Natural killer cell (primary cell): ENCODE results near the gene UCN3. TPM values are rescaled to one million over a fixed set of nuclear protein-coding genes. Genes with fewer than 3 reads are reported as not detected.
A peak's percentile ranks its signal among the peaks of the same experiment; 100 is the strongest.

ENCODE experiments used
- ATAC-seq, 3 donors: fragments of 150-1000 bp in 2 of 3; fragments of 200-7000 bp in 1 of 3; cut with Tn5 transposase; 1 replicate in 1 of 3; 2 replicates in 2 of 3; pipeline ENCODE4 v1.10.0; 2021; ENCODE audit warnings: mild to moderate bottlenecking in 2 of 3, moderate library complexity in 2 of 3
- DNase-seq, 2 donors: peaks; one replicate each; pipeline versions ENCODE4 v3.0.0 to v3.0.0-alpha.2; 2013 to 2021; ENCODE audit warnings: mixed read lengths in 1 of 2
- H3K27ac ChIP-seq: one replicate; pipeline ENCODE4 v1.5.1; 2013; ENCODE audit warnings: mild to moderate bottlenecking, low read length
- H3K27me3 ChIP-seq: one replicate; pipeline ENCODE4 v1.6.1; 2013; ENCODE audit warnings: low read length; ENCODE audit not compliant: control insufficient read depth, insufficient read depth
- H3K36me3 ChIP-seq: one replicate; pipeline ENCODE4 v1.6.1; 2013; ENCODE audit warnings: low read length; ENCODE audit not compliant: control insufficient read depth, insufficient read depth
- H3K4me1 ChIP-seq: one replicate; pipeline ENCODE4 v1.6.1; 2013; ENCODE audit warnings: low read length; ENCODE audit not compliant: control insufficient read depth, insufficient read depth
- H3K4me3 ChIP-seq: one replicate; pipeline ENCODE4 v1.5.1; 2013; ENCODE audit warnings: low read length
- H3K9me3 ChIP-seq: one replicate; pipeline ENCODE4 v1.6.1; 2013; ENCODE audit warnings: low read length; ENCODE audit not compliant: control insufficient read depth, insufficient read depth
- H3K27ac Mint-ChIP-seq, 2 donors: one replicate each; pipeline ENCODE4 v1.8.0; 2022; ENCODE audit warnings: mild to moderate bottlenecking in 2 of 2, mixed read lengths in 2 of 2, moderate library complexity in 1 of 2
- H3K27me3 Mint-ChIP-seq, 2 donors: one replicate each; pipeline ENCODE4 v1.8.0; 2022; ENCODE audit warnings: low read depth in 2 of 2, mixed read lengths in 2 of 2
- H3K36me3 Mint-ChIP-seq: one replicate; pipeline ENCODE4 v1.8.0; 2022; ENCODE audit warnings: mixed read lengths
- H3K4me1 Mint-ChIP-seq, 2 donors: one replicate each; pipeline ENCODE4 v1.8.0; 2022; ENCODE audit warnings: mixed read lengths in 2 of 2
- H3K4me3 Mint-ChIP-seq: one replicate; pipeline ENCODE4 v1.8.0; 2022; ENCODE audit warnings: mild to moderate bottlenecking, moderate library complexity, mixed read lengths
- H3K9me3 Mint-ChIP-seq, 2 donors: one replicate each; pipeline ENCODE4 v1.8.0; 2022; ENCODE audit warnings: mixed read lengths in 2 of 2
- WGBS: methylation state at CpG from one replicate; pipeline ENCODE4 v1.1.7; 2013; ENCODE audit warnings: missing lambda C conversion rate; ENCODE audit not compliant: insufficient coverage; 5-methylcytosine and 5-hydroxymethylcytosine counted together
- intact Hi-C: fragments of 100-400 bp; cut with micrococcal nuclease; formaldehyde crosslinking; loops from one replicate; pipeline ENCODE4 v1.14.2; 2022
- total RNA-seq, 4 donors: library from RNA; stranded (reverse); fragments of 120-200 nt in 1 of 4; gene quantifications; one replicate each; pipeline versions ENCODE4 v1.2.3 to v1.2.4, GENCODE V29; 2013 to 2022
- TF ChIP-seq, protein P1 (sequence below): fragments of 200-600 bp; IDR thresholded peaks from one replicate; pipeline ENCODE4 v1.8.0; 2022; ENCODE audit warnings: antibody characterized with exemption

UCN3 gene
- not detected for total RNA-seq
- not detected for total RNA-seq (2013)

DNA sequence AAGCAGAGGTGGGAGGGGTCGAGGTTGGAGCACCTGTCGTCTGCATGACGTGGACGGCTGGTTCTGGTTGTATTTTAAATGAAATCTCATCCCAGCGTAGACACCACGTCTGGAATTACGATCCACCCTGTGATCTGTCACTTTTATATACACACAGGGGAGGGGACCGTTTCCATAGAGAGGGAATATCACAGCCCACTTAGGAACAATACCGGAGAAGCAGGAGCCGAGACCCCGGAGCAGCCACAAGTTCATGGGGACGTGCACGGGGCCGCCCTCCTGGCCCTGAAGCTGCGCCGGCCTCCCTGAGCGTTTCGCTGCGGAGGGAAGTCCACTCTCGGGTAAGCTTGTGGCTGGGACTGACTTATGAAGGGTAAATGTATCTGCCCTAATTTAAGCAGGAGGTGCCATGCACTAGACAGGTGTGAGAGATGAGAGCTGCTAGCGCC, at the start of gene UCN3:
TSS of gene UCN3 (plus strand) at position 77 of the 449 bp plus-strand sequence. CDS start 8,755 bp downstream, outside the sequence.
- TF ChIP-seq, protein P1, sequence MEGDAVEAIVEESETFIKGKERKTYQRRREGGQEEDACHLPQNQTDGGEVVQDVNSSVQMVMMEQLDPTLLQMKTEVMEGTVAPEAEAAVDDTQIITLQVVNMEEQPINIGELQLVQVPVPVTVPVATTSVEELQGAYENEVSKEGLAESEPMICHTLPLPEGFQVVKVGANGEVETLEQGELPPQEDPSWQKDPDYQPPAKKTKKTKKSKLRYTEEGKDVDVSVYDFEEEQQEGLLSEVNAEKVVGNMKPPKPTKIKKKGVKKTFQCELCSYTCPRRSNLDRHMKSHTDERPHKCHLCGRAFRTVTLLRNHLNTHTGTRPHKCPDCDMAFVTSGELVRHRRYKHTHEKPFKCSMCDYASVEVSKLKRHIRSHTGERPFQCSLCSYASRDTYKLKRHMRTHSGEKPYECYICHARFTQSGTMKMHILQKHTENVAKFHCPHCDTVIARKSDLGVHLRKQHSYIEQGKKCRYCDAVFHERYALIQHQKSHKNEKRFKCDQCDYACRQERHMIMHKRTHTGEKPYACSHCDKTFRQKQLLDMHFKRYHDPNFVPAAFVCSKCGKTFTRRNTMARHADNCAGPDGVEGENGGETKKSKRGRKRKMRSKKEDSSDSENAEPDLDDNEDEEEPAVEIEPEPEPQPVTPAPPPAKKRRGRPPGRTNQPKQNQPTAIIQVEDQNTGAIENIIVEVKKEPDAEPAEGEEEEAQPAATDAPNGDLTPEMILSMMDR, result no peak
- peaks cover 17 to 38% of the 10 kb centered on the region in 2 donors for H3K4me1 Mint-ChIP-seq
- 90% methylated on average over 21 of the region's 21 CpGs for WGBS

DNA sequence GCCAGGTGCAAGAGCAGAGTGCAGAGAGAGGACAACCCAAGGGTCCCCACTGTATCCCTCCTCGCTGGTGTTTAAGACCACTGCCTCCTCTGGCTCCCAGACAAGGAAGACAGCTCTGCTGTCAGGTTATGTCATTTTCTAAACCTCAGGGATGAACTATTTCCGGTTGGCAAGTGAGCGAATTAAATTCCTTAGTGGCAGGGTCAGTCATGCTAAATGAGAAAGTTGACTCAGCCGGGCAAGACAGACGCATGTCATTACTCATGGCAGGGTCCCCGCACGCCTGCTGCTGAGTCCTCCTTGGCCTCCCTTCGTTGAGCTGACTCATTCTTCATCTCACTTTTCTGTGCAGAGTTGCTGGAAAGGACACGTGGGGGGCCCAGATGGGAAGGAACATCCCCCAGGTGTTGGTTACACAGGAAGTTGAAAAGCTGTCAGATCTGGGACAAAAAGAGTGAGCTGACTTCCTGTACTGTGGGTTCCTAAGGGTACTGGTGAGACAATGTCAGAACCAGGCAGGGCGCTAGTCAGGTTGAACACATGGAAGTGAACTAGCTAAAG, 47.1 kb upstream of the UCN3 start:
- H3K27ac ChIP-seq, result peak overlapping the region; percentile 41
- H3K27me3 ChIP-seq, result no peaks in the 10 kb centered on the region
- intact Hi-C loops, result no loop called here
- peak overlapping the region; percentile 35 for H3K4me3 Mint-ChIP-seq
- no peaks in the 10 kb centered on the region for H3K36me3 Mint-ChIP-seq
- ATAC-seq (peak; percentile 71 to 90 (median 75)), DNase-seq (peak; percentile 51 to 53)
- no peaks in the 10 kb centered on the region for H3K27me3 Mint-ChIP-seq
- H3K9me3 Mint-ChIP-seq, result peaks cover 3 to 4% of the 10 kb centered on the region in 2 donors
- H3K9me3 ChIP-seq, result peaks cover 2% of the 10 kb centered on the region
- TF ChIP-seq, protein P1, result no peak
- no peak overlapping the region for H3K4me3 ChIP-seq
- peaks cover 37% of the 10 kb centered on the region for H3K4me1 ChIP-seq
- peaks cover 70 to 72% of the 10 kb centered on the region in 2 donors for H3K4me1 Mint-ChIP-seq
- no peaks in the 10 kb centered on the region for H3K36me3 ChIP-seq
- H3K27ac Mint-ChIP-seq, result peak overlapping the region; percentile 82 to 83
- WGBS, result 10% methylated on average over 10 of the region's 10 CpGs

More for the DNA sequence above, at the start of gene UCN3:
- no peak for ATAC-seq
- intact Hi-C loops, result no loop called here
- no peaks in the 10 kb centered on the region for H3K27me3 ChIP-seq
- DNase-seq, result no peak
- Mint-ChIP-seq H3K27me3 (no peaks in the 10 kb centered on the region), H3K27ac (no peak within 1 kb of the TSS), H3K36me3 (no peaks in the 10 kb centered on the region), H3K4me3 (no peak within 1 kb of the TSS), H3K9me3 (peaks cover 0 to 3% of the 10 kb centered on the region in 2 donors)
- H3K36me3 ChIP-seq, result no peaks in the 10 kb centered on the region
- no peaks in the 10 kb centered on the region for H3K4me1 ChIP-seq
- no peak within 1 kb of the TSS for H3K4me3 ChIP-seq
- H3K27ac ChIP-seq, result no peak within 1 kb of the TSS
- no peaks in the 10 kb centered on the region for H3K9me3 ChIP-seq

- H3K27me3 ChIP-seq, result no peaks in the 10 kb centered on the region
- no peak overlapping the region for H3K4me3 ChIP-seq
- no peaks in the 10 kb centered on the region for H3K36me3 ChIP-seq
- peaks cover 32% of the 10 kb centered on the region for H3K4me1 ChIP-seq
- no peak overlapping the region for H3K4me3 Mint-ChIP-seq
- ATAC-seq, result no peak
- H3K27me3 Mint-ChIP-seq, result no peaks in the 10 kb centered on the region
- DNase-seq, result no peak
- peaks cover 2% of the 10 kb centered on the region for H3K9me3 ChIP-seq
- H3K9me3 Mint-ChIP-seq, result peaks cover 3 to 4% of the 10 kb centered on the region in 2 donors
- intact Hi-C loops, result no loop called here
- TF ChIP-seq, protein P1, result no peak
- no peaks in the 10 kb centered on the region for H3K36me3 Mint-ChIP-seq
- H3K27ac ChIP-seq, result peak overlapping the region; percentile 41
- WGBS, result 92% methylated on average over 4 of the region's 5 CpGs
- H3K27ac Mint-ChIP-seq, result peak overlapping the region; percentile 82 to 83
- H3K4me1 Mint-ChIP-seq, result peaks cover 66 to 69% of the 10 kb centered on the region in 2 donors
Observed at GRCh38 chr10:5318148-5318547, 46.6 kb upstream of the UCN3 start.

DNA sequence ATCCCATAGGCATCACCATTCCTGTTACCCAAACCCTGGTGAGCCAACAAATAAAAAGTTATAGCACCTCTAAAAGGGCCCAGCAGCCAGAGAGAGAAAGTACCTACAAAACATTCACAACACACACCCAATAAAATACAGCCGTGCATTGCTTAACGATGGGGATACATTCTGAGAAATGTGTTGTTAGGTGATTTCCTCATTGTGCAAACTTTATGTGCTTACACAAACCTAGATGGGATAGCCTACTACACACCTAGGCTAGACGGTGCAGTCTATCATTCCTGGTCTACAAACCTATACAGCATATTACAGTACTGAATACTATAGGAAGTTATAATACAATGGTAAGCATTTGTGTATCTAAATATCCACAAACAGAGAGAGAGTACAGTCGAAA, 44.9 kb upstream of the UCN3 start:
- intact Hi-C loops, result no loop called here
- H3K36me3 ChIP-seq, result no peaks in the 10 kb centered on the region
- 100% methylated on average over 1 of the region's 4 CpGs for WGBS
- peaks cover 2% of the 10 kb centered on the region for H3K9me3 ChIP-seq
- H3K27me3 Mint-ChIP-seq, result no peaks in the 10 kb centered on the region
- no peak for ATAC-seq
- no peak for DNase-seq
- H3K9me3 Mint-ChIP-seq, result peaks cover 3 to 4% of the 10 kb centered on the region in 2 donors
- peak overlapping the region; percentile 82 to 83 for H3K27ac Mint-ChIP-seq
- H3K36me3 Mint-ChIP-seq, result no peaks in the 10 kb centered on the region
- no peak overlapping the region for H3K27ac ChIP-seq
- peaks cover 15% of the 10 kb centered on the region for H3K4me1 ChIP-seq
- H3K27me3 ChIP-seq, result no peaks in the 10 kb centered on the region
- no peak overlapping the region for H3K4me3 Mint-ChIP-seq
- H3K4me1 Mint-ChIP-seq, result peaks cover 49 to 55% of the 10 kb centered on the region in 2 donors
- H3K4me3 ChIP-seq, result no peak overlapping the region
- TF ChIP-seq, protein P1, result no peak
